ENCODE data around the gene FGD6. TPM values are rescaled to one million over a fixed set of nuclear protein-coding genes. Genes with fewer than 3 reads are reported as not detected.
"Not testable (repeated sequence)": the region's sequence is repeated elsewhere in the genome, so short reads cannot be mapped to it uniquely, and the experiment has no call there.

The FGD6 gene
- total and polyA plus RNA-seq, 11 donors, result 2.8 to 29.1 (median 18.5) TPM

DNA sequence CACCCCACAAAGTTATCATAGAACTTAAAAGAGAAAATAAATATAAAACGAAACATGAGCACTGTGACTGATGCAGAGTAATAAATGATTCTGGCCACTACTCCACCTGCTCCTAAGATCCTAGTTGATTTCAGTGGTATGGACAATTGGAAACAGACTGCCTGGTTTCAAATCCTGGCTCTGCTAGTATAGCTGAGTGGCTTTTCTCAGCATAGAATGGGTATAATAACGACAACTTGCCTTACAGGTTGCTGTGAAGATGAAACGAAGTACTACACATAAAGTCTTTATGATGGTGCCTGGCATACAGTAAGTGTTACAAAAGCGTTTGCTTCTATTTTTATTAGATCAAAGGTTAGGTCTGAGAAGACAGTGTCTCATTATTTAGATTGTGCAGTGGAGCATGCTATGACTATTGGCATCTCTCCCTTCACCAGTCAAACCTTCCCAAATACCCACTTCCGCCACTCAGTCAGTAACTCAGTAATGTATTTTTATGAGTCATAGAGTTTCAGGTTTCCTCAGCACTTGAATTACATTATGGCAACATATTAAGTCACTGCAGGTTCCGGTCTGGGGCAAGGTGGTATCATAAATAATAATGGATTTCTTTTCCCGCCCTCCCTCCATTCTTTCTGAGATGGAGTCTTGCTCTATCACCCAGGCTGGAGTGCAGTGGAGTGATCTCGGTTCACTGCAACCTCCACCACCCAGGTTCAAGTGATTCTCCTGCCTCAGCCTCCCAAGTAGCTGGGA lies 114.2 kb downstream of the FGD6 start:
- H3K9me3 ChIP-seq, result no peaks in the 10 kb centered on the region
- H3K27me3 ChIP-seq, result no peaks in the 10 kb centered on the region
- peaks cover 0 to 11% (median under 1%) of the 10 kb centered on the region in 12 donors for H3K4me1 ChIP-seq
- no peak overlapping the region for H3K27ac ChIP-seq
- H3K4me3 ChIP-seq, result no peak overlapping the region
- 83 to 91% (median 87%) methylated on average over 8 of the region's 8 CpGs for WGBS, 4 donors
- intact Hi-C loops (cut with DNase I), result no loop called here
- ATAC-seq (peak in 1 of 4 donors; percentile 26), DNase-seq (no peak)
- H3K36me3 ChIP-seq, result peaks cover 0 to 55% (median 39%) of the 10 kb centered on the region in 9 donors
- TF ChIP-seq, protein P1, sequence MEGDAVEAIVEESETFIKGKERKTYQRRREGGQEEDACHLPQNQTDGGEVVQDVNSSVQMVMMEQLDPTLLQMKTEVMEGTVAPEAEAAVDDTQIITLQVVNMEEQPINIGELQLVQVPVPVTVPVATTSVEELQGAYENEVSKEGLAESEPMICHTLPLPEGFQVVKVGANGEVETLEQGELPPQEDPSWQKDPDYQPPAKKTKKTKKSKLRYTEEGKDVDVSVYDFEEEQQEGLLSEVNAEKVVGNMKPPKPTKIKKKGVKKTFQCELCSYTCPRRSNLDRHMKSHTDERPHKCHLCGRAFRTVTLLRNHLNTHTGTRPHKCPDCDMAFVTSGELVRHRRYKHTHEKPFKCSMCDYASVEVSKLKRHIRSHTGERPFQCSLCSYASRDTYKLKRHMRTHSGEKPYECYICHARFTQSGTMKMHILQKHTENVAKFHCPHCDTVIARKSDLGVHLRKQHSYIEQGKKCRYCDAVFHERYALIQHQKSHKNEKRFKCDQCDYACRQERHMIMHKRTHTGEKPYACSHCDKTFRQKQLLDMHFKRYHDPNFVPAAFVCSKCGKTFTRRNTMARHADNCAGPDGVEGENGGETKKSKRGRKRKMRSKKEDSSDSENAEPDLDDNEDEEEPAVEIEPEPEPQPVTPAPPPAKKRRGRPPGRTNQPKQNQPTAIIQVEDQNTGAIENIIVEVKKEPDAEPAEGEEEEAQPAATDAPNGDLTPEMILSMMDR (IDR thresholded peaks at IDR 0.05), result no peak
- TF ChIP-seq POLR2A (IDR thresholded peaks at IDR 0.05), result no peak

DNA sequence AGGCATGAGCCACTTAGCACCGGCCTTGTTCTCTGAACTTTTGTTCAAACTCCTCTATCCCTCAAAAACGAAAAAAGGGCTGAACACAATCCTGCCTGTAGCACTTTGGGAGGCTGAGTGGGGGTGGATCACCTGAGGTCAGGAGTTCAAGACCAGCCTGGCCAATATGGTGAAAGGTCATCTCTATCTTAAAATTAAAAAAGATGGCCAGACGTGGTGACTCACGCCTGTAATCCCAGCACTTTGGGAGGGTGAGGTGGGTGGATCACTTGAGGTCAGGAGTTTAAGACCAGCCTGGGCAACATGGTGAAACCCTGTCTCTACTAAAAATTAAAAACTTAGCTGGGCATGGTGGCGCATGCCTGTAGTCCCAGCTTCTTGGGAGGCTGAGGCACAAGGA lies 115.3 kb downstream of the FGD6 start:
- peaks cover 0 to 44% (median 31%) of the 10 kb centered on the region in 9 donors for H3K36me3 ChIP-seq
- intact Hi-C loops (cut with DNase I); DNase-seq; H3K4me3 ChIP-seq; H3K27ac ChIP-seq; H3K27me3 ChIP-seq; H3K9me3 ChIP-seq; ATAC-seq: not testable (repeated sequence)
- peaks cover 0 to 22% (median 5%) of the 10 kb centered on the region in 12 donors for H3K4me1 ChIP-seq
- 85 to 95% (median 91%) methylated on average over 5 of the region's 5 CpGs for WGBS, 4 donors

DNA sequence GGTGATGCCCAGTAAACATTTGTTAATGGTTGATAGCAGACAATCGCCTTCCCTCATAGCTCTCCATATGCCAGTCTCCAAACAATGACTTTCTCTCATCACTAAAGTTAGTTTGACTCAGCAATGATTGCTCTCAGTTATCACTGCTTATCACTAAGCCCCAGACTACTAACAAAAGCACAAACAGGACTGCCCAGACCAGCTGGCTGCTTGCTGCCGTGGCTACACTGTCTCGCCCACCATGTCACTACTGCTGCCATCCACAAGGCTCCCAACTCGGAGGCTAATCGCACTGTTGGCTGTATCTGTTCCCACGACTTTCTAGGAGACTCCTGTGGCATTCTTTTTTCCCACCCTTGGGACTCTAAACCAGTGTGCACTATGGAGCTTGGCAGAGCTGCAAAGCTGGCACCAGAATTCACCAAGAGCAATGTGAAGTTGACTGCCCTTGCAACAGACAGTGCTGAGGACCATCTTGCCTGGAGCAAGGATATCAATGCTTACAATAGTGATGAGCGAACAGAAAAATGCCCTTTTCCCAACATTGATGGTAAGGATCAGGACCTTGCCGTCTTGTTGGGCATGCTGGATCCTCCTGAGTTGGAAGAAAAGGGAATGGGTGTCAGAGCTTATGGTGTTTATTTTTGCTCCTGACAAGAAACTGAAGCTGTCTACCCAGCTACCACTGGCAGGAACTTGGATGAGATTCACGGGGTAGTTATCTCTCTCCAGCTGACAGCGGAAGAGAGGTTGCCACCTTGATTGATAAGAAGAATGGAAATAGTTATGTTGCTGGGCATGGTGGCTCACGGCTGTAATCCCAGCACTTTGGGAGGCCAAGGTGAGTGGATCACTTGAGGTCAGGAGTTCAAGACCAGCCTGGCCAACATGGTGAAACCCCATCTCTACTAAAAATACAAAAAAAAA lies 116.7 kb downstream of the FGD6 start:
- DNase-seq, result peak in 1 of 5 donors; percentile 32
- Histone ChIP-seq H3K36me3 (peaks cover 0 to 38% (median 25%) of the 10 kb centered on the region in 9 donors), H3K4me1 (peaks cover 0 to 34% (median 8%) of the 10 kb centered on the region in 12 donors), H3K9me3 (no peaks in the 10 kb centered on the region), H3K27ac (peak overlapping the region in 9 of 12 donors; percentile 38 to 83 (median 49)), H3K4me3 (no peak overlapping the region), H3K27me3 (no peaks in the 10 kb centered on the region)
- 47 to 61% (median 53%) methylated on average over 11 of the region's 11 CpGs for WGBS, 4 donors
- intact Hi-C loops (cut with DNase I), result no loop called here
- no peak for TF ChIP-seq POLR2A (IDR thresholded peaks at IDR 0.05)
- TF ChIP-seq, protein P1 (IDR thresholded peaks at IDR 0.05), result no peak
- ATAC-seq, result peak; percentile 51 to 74 (median 63)

DNA sequence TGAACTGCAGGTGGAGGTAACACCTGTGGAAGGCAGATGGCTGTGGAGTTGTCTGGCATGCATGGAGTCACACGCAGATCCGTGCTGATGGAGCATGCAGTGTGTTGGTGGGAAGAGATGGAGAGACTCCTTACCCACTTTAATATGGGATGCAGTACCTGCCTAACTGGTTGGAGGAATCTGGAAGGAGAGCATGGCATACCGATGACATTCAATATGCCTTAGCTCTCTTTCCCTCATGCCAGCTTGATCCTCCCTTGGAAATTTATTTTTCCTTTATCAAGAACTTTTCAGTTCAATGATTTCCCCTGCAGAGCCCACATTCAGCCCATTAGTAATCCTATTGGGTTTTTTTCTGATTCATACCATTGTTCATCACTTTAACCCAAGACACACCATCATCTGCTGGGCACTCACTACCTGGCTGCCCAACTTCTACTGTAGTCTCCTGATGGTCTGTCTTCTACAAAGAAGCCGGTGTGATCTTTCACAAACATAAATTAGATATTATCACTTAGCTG lies 117.9 kb downstream of the FGD6 start:
- no peak for ATAC-seq
- H3K27ac ChIP-seq, result peak overlapping the region in 1 of 12 donors; percentile 83
- peaks cover 0 to 30% (median 15%) of the 10 kb centered on the region in 9 donors for H3K36me3 ChIP-seq
- H3K27me3 ChIP-seq, result no peaks in the 10 kb centered on the region
- no peak for TF ChIP-seq POLR2A (IDR thresholded peaks at IDR 0.05)
- TF ChIP-seq, protein P1 (IDR thresholded peaks at IDR 0.05), result no peak
- peaks cover 0 to 34% (median 8%) of the 10 kb centered on the region in 12 donors for H3K4me1 ChIP-seq
- H3K9me3 ChIP-seq, result no peaks in the 10 kb centered on the region
- intact Hi-C loops (cut with DNase I), result no loop called here
- DNase-seq, result no peak
- no peak overlapping the region for H3K4me3 ChIP-seq
- WGBS, 4 donors, result 92 to 99% (median 99%) methylated on average over 4 of the region's 4 CpGs
